NT2/D1 (cell line): ENCODE results near the gene LMO2.

Source experiments
- SUZ12 ChIP-seq: IDR thresholded peaks from 2 replicates; pipeline ENCODE4 v1.6.1; 2011; ENCODE audit not compliant: insufficient read length, insufficient read depth; ENCODE audit errors: extremely low read depth
- YY1 ChIP-seq: IDR thresholded peaks from 2 replicates; pipeline ENCODE4 v1.6.1; 2011; ENCODE audit not compliant: insufficient read length, insufficient read depth
- ZNF274 ChIP-seq: IDR thresholded peaks from 2 replicates; pipeline ENCODE4 v1.6.1; 2011; ENCODE audit warnings: mild to moderate bottlenecking, low read depth, low read length

DNA sequence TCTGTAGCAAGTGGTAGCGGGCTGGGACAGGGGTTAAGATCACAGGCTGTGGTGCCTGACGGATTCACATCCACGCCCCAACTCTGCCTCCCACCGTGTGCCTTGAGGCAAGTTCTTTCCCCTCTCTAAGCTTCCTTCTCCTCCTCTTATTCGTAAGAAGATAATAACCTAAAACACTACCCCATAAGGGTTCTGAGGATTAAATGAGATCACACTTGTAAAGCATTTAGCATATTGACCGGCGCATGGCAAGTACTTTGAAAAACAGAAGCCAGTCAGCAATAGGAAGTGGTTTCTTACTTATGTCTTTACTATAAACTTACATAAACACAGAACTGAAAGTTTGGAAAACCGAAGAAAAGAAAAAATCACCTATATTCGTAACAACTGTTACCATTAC, 15.5 kb upstream of the LMO2 start:
- TF ChIP-seq ZNF274 = no peak
- no peak for TF ChIP-seq YY1
- no peak for TF ChIP-seq SUZ12
